ENCODE data around the gene PIP4K2A.

DNA sequence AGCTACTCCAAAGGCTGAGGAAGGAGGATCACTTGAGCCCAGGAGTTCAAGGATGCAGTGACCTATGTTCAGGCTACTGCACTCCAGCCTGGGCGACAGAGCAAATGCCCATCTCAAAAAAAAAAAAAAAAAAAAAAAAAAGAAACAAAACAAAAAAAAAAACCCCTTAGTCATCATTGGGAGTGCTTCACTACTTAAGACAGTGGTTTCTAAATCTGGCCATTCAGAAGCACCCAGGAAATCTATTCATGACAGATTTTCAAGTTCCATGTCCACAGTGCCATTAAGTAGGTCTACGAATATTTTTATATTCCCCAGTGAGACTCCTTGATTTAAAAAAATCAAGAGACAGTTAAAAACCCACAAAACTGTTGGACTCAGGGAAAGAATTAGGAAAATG is 182.9 kb downstream of the PIP4K2A start:
- TF ChIP-seq, protein P1, sequence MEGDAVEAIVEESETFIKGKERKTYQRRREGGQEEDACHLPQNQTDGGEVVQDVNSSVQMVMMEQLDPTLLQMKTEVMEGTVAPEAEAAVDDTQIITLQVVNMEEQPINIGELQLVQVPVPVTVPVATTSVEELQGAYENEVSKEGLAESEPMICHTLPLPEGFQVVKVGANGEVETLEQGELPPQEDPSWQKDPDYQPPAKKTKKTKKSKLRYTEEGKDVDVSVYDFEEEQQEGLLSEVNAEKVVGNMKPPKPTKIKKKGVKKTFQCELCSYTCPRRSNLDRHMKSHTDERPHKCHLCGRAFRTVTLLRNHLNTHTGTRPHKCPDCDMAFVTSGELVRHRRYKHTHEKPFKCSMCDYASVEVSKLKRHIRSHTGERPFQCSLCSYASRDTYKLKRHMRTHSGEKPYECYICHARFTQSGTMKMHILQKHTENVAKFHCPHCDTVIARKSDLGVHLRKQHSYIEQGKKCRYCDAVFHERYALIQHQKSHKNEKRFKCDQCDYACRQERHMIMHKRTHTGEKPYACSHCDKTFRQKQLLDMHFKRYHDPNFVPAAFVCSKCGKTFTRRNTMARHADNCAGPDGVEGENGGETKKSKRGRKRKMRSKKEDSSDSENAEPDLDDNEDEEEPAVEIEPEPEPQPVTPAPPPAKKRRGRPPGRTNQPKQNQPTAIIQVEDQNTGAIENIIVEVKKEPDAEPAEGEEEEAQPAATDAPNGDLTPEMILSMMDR (conservative IDR thresholded peaks at IDR 0.05): no peak
- no peak for TF ChIP-seq EZH2 (IDR thresholded peaks at IDR 0.05; ENCODE audit: low read depth)
